ENCODE data around the gene PKNOX2.

GRCh38 chr11:125384825-125385224 lies 220.3 kb downstream of the PKNOX2 start:
- TF ChIP-seq BHLHE40 (IDR thresholded peaks at IDR 0.05; ENCODE audit: borderline replicate concordance in 1 of 2, low read depth in 2 of 2, low read length in 1 of 2): no peak
- no peak for TF ChIP-seq ZBTB4 (CRISPR knock-in tag; IDR thresholded peaks at IDR 0.05)
- no peak for TF ChIP-seq USF1 (IDR thresholded peaks at IDR 0.05; ENCODE audit: borderline replicate concordance, extremely low read length, insufficient read depth, low read depth, low read length)
- TF ChIP-seq EZH2 (IDR thresholded peaks at IDR 0.05; ENCODE audit: borderline replicate concordance, control insufficient read depth, low read depth, low read length): no peak
- no peak for TF ChIP-seq SUZ12 (IDR thresholded peaks at IDR 0.05; ENCODE audit: unreplicated experiment)
- TF ChIP-seq SRF (IDR thresholded peaks at IDR 0.05; ENCODE audit: low read depth in 2 of 2, low read length in 2 of 2): no peak
- no peak for TF ChIP-seq ATF2 (IDR thresholded peaks at IDR 0.05; ENCODE audit: low read length)
- TF ChIP-seq ZZZ3 (IDR thresholded peaks at IDR 0.05; ENCODE audit: control insufficient read depth, insufficient read length, low read depth): no peak
- TF ChIP-seq MXI1 (IDR thresholded peaks at IDR 0.05; ENCODE audit: low read depth, low read length): no peak

All from GM12878 (cell line).